ENCODE data around the gene FXYD6.

- TF ChIP-seq CTCF (IDR thresholded peaks at IDR 0.05): no peak
- TF ChIP-seq POLR2AphosphoS5 (IDR thresholded peaks at IDR 0.05): no peak
Measured at GRCh38 chr11:117918366-117919255, 42.2 kb upstream of the FXYD6 start.

All from breast epithelium (tissue), 3 donors.